ENCODE results near the gene TTC33. TPM values are rescaled to one million over a fixed set of nuclear protein-coding genes. Genes with fewer than 3 reads are reported as not detected.

The TTC33 gene
- polyA plus RNA-seq, 1 of the 3 experiments (the other 2 are of a cell fraction) = 2.2 TPM

GRCh38 chr5:40550481-40550880, 205.3 kb downstream of the TTC33 start (continued):
- no peak for TF ChIP-seq ZBTB33 (IDR thresholded peaks at IDR 0.05; ENCODE audit: borderline replicate concordance, low read depth)
- TF ChIP-seq FOSL2 (IDR thresholded peaks at IDR 0.05; ENCODE audit: borderline replicate concordance, low read depth) = no peak
- TF ChIP-seq TAF1 (IDR thresholded peaks at IDR 0.05; ENCODE audit: borderline replicate concordance, low read depth, low read length) = no peak

- Histone ChIP-seq H3F3A (replicated peaks; ENCODE audit: insufficient read depth) (peaks cover 8% of the 10 kb centered on the region), H3K79me2 (ENCODE audit: insufficient read depth) (no peaks in the 10 kb centered on the region), H3K36me3 (replicated peaks in 1 of 2; ENCODE audit: control insufficient read depth in 1 of 2, insufficient read depth in 2 of 2, low read length in 1 of 2) (no peaks in the 10 kb centered on the region), H4K20me1 (ENCODE audit: insufficient read depth) (no peaks in the 10 kb centered on the region), H3K4me3 (ENCODE audit: low read depth in 2 of 2, low read length in 1 of 2) (no peak overlapping the region), H3K27ac (ENCODE audit: low read depth in 2 of 2, low read length in 1 of 2) (no peak overlapping the region), H2AFZ (ENCODE audit: low read depth) (no peak overlapping the region), H3K27me3 (ENCODE audit: insufficient read depth) (no peaks in the 10 kb centered on the region), H3K9me2 (no peaks in the 10 kb centered on the region), H3K4me2 (no peak overlapping the region), H3K9ac (no peak overlapping the region), H3K4me1 (ENCODE audit: control insufficient read depth in 1 of 2, insufficient read depth in 2 of 2, low read depth in 1 of 2, low read length in 1 of 2) (no peaks in the 10 kb centered on the region), H3K9me3 (no peaks in the 10 kb centered on the region)
- no peak for DNase-seq
- POLR2A ChIA-PET = no interaction called here
- WGBS (ENCODE audit: low lambda C conversion rate) = 0% methylated on average over 1 of the region's 1 CpG
- CTCF ChIA-PET = no interaction called here
- TF ChIP-seq RFX5 (IDR thresholded peaks at IDR 0.05; ENCODE audit: low read length) = no peak
- TF ChIP-seq GABPA (IDR thresholded peaks at IDR 0.05; ENCODE audit: low read depth) = no peak
- no peak for TF ChIP-seq ZBTB33 (IDR thresholded peaks at IDR 0.05; ENCODE audit: borderline replicate concordance, low read depth)
- TF ChIP-seq SIN3A (IDR thresholded peaks at IDR 0.05; ENCODE audit: borderline replicate concordance, low read depth, low read length) = no peak
- TF ChIP-seq MXI1 (IDR thresholded peaks at IDR 0.05; ENCODE audit: low read depth, low read length) = no peak
- TF ChIP-seq PBX3 (IDR thresholded peaks at IDR 0.05) = no peak
- TF ChIP-seq GATA2 (CRISPR knock-in tag; IDR thresholded peaks at IDR 0.05) = no peak
- TF ChIP-seq FOSL2 (IDR thresholded peaks at IDR 0.05; ENCODE audit: borderline replicate concordance, low read depth) = no peak
- TF ChIP-seq ELF1 (IDR thresholded peaks at IDR 0.05) = no peak
- TF ChIP-seq MEF2A (IDR thresholded peaks at IDR 0.05; ENCODE audit: borderline replicate concordance, low read depth) = no peak
- no peak for TF ChIP-seq RAD21 (IDR thresholded peaks at IDR 0.05; ENCODE audit: low read length)
- TF ChIP-seq YY1 (IDR thresholded peaks at IDR 0.05; ENCODE audit: low read depth) = no peak
- no peak for TF ChIP-seq CHD2 (IDR thresholded peaks at IDR 0.05; ENCODE audit: low read length, partially characterized antibody)
- no peak for TF ChIP-seq IRF3 (IDR thresholded peaks at IDR 0.05; ENCODE audit: low read depth, low read length)
- TF ChIP-seq NRF1 (IDR thresholded peaks at IDR 0.05; ENCODE audit: low read depth, low read length) = no peak
- TF ChIP-seq TCF12 (IDR thresholded peaks at IDR 0.05) = no peak
- TF ChIP-seq EP300 (IDR thresholded peaks at IDR 0.05; ENCODE audit: borderline replicate concordance in 1 of 2, low read depth in 1 of 2, low read length in 1 of 2) = no peak
- no peak for TF ChIP-seq TAF1 (IDR thresholded peaks at IDR 0.05; ENCODE audit: borderline replicate concordance, low read depth, low read length)
These were observed 206.1 kb downstream of the TTC33 start for GRCh38 chr5:40549616-40550015.

All from SK-N-SH (cell line).